Endothelial cell (in vitro differentiated cells): ENCODE measurements around the gene SCN2B. TPM values are rescaled to one million over a fixed set of nuclear protein-coding genes. Genes with fewer than 3 reads are reported as not detected.

Experiments
- DNase-seq: peaks from one replicate; pipeline ENCODE4 v3.0.0; 2021; ENCODE audit warnings: low spot score
- H3K27ac Mint-ChIP-seq: one replicate; pipeline ENCODE4 v1.8.0; 2021; ENCODE audit warnings: mixed read lengths, inconsistent platforms; ENCODE audit not compliant: unreplicated experiment
- H3K27me3 Mint-ChIP-seq: one replicate; pipeline ENCODE4 v1.8.0; 2021; ENCODE audit warnings: mild to moderate bottlenecking, moderate library complexity, mixed read lengths, inconsistent platforms; ENCODE audit not compliant: unreplicated experiment
- H3K36me3 Mint-ChIP-seq: one replicate; pipeline ENCODE4 v1.8.0; 2021; ENCODE audit warnings: mild to moderate bottlenecking, low read depth, mixed read lengths, inconsistent platforms; ENCODE audit not compliant: unreplicated experiment
- H3K4me1 Mint-ChIP-seq: one replicate; pipeline ENCODE4 v1.8.0; 2021; ENCODE audit warnings: mild to moderate bottlenecking, mixed read lengths, inconsistent platforms; ENCODE audit not compliant: unreplicated experiment
- H3K4me3 Mint-ChIP-seq: one replicate; pipeline ENCODE4 v1.8.0; 2021; ENCODE audit warnings: mild to moderate bottlenecking, mixed read lengths, inconsistent platforms; ENCODE audit not compliant: unreplicated experiment
- H3K9me3 Mint-ChIP-seq: one replicate; pipeline ENCODE4 v1.8.0; 2021; ENCODE audit warnings: mixed read lengths, inconsistent platforms; ENCODE audit not compliant: unreplicated experiment
- CTCF ChIP-seq: fragments of 200-600 bp; sonication (generic); IDR thresholded peaks from one replicate; pipeline ENCODE4 v1.5.0; 2021; ENCODE audit warnings: antibody characterized with exemption; ENCODE audit not compliant: unreplicated experiment
- total RNA-seq: library from RNA; stranded (reverse); fragmentation: NEBNext Ultra II Directional; extraction: Animal tissue kit (Norgen Biotek cat#: 25700); gene quantifications from one replicate; pipeline ENCODE4 v1.2.1, GENCODE V29; 2021; ENCODE audit not compliant: unreplicated experiment

The SCN2B gene
- total RNA-seq, 1 donor from 2014 or later, result not detected

GRCh38 chr11:118132385-118133151, 43.9 kb downstream of the SCN2B start:
- TF ChIP-seq CTCF, result no peak
- peaks cover 10% of the 10 kb centered on the region for H3K4me1 Mint-ChIP-seq
- no peak for DNase-seq
- no peaks in the 10 kb centered on the region for H3K36me3 Mint-ChIP-seq
- no peaks in the 10 kb centered on the region for H3K9me3 Mint-ChIP-seq
- no peak overlapping the region for H3K27ac Mint-ChIP-seq
- no peak overlapping the region for H3K4me3 Mint-ChIP-seq
- H3K27me3 Mint-ChIP-seq, result peaks cover 2% of the 10 kb centered on the region

GRCh38 chr11:118129471-118130172, 46.8 kb downstream of the SCN2B start:
- no peak for DNase-seq
- Mint-ChIP-seq H3K27ac (no peak overlapping the region), H3K9me3 (no peaks in the 10 kb centered on the region), H3K4me3 (no peak overlapping the region), H3K27me3 (peaks cover 2% of the 10 kb centered on the region), H3K36me3 (no peaks in the 10 kb centered on the region), H3K4me1 (peaks cover 19% of the 10 kb centered on the region)
- no peak for TF ChIP-seq CTCF

- no peak overlapping the region for H3K4me3 Mint-ChIP-seq
- TF ChIP-seq CTCF, result no peak
Observed at GRCh38 chr11:118128721-118129470, 47.5 kb downstream of the SCN2B start.

GRCh38 chr11:118128310-118128709, 48.1 kb downstream of the SCN2B start:
- TF ChIP-seq CTCF, result no peak
- Mint-ChIP-seq H3K9me3 (no peaks in the 10 kb centered on the region), H3K36me3 (no peaks in the 10 kb centered on the region), H3K27me3 (peaks cover 2% of the 10 kb centered on the region), H3K4me1 (peaks cover 20% of the 10 kb centered on the region), H3K4me3 (no peak overlapping the region), H3K27ac (no peak overlapping the region)
- no peak for DNase-seq

More at GRCh38 chr11:118128721-118129470, 47.5 kb downstream of the SCN2B start:
- Mint-ChIP-seq H3K27ac (no peak overlapping the region), H3K27me3 (peaks cover 2% of the 10 kb centered on the region), H3K9me3 (no peaks in the 10 kb centered on the region), H3K4me1 (peaks cover 20% of the 10 kb centered on the region), H3K36me3 (no peaks in the 10 kb centered on the region)
- no peak for DNase-seq
